HEK293 (cell line): ENCODE data around the gene HSDL1.

Source experiments
- CTCF ChIA-PET: fragments of 350-600 bp; formaldehyde crosslinking; extraction: SDS; loops from one replicate; lab custom pipeline; 2021; ENCODE audit warnings: antibody characterized with exemption; lab: Yijun Ruan, JAX
- POLR2A ChIA-PET: fragments of 300-600 bp; formaldehyde crosslinking; extraction: SDS; loops from one replicate; lab custom pipeline; 2020; ENCODE audit warnings: antibody characterized with exemption, inconsistent platforms; lab: Yijun Ruan, JAX
- H3K27ac ChIP-seq: fragments of 200-500 bp; sonication (Bioruptor generic); 2 replicates; pipeline ENCODE4 v1.5.1; 2014; ENCODE audit warnings: low read depth, low read length, control low read depth, inconsistent platforms; ENCODE audit errors: extremely low read depth
- H3K36me3 ChIP-seq, 2 experiments: fragments of 200-500 bp in 1 of 2; sonication (Bioruptor generic) in 1 of 2; 1 replicate in 1 of 2; 2 replicates in 1 of 2; pipeline ENCODE4 v1.5.1; 2014 to 2017; ENCODE audit warnings: inconsistent platforms in 2 of 2, low read length in 2 of 2; ENCODE audit not compliant: control insufficient read depth in 2 of 2, insufficient read depth in 1 of 2
- H3K4me1 ChIP-seq: fragments of 200-500 bp; sonication (Bioruptor generic); 2 replicates; pipeline ENCODE4 v1.5.1; 2014; ENCODE audit warnings: mild to moderate bottlenecking, low read length, inconsistent platforms; ENCODE audit not compliant: control insufficient read depth, insufficient read depth
- H3K4me3 ChIP-seq: 2 replicates; pipeline ENCODE4 v1.5.1; 2011; ENCODE audit warnings: low read depth, mild to moderate bottlenecking, control low read depth, low read length, moderate library complexity
- H3K9me3 ChIP-seq: fragments of 200-500 bp; sonication (Bioruptor generic); 2 replicates; pipeline ENCODE4 v1.5.1; 2014; ENCODE audit warnings: low read depth, low read length, inconsistent platforms; ENCODE audit not compliant: control insufficient read depth, insufficient read depth
- FEZF1 ChIP-seq: fragments of 450-650 bp; formaldehyde crosslinking; IDR thresholded peaks from 2 replicates; pipeline ENCODE4 v1.5.1; 2016; ENCODE audit warnings: missing biosample characterization, missing genetic modification characterization
- GLIS1 ChIP-seq: fragments of 450-650 bp; formaldehyde crosslinking; IDR thresholded peaks from 2 replicates; pipeline ENCODE4 v1.5.1; 2016; ENCODE audit warnings: missing biosample characterization, missing genetic modification characterization
- PRDM1 ChIP-seq: fragments of 450-650 bp; formaldehyde crosslinking; IDR thresholded peaks from 2 replicates; pipeline ENCODE4; 2016; ENCODE audit warnings: missing biosample characterization, missing genetic modification characterization
- SP2 ChIP-seq: fragments of 450-650 bp; formaldehyde crosslinking; IDR thresholded peaks from 2 replicates; pipeline ENCODE4 v1.5.1; 2016; ENCODE audit warnings: missing biosample characterization, missing genetic modification characterization
- SP7 ChIP-seq: fragments of 450-650 bp; formaldehyde crosslinking; IDR thresholded peaks from 2 replicates; pipeline ENCODE4 v1.5.1; 2016; ENCODE audit warnings: missing biosample characterization, missing genetic modification characterization
- ZFHX2 ChIP-seq: fragments of 450-650 bp; formaldehyde crosslinking; conservative IDR thresholded peaks from 2 replicates; pipeline ENCODE4 v1.5.1; 2016; ENCODE audit warnings: missing biosample characterization, missing genetic modification characterization
- ZFP69B ChIP-seq: fragments of 450-650 bp; formaldehyde crosslinking; IDR thresholded peaks from 2 replicates; pipeline ENCODE4 v1.5.1; 2016; ENCODE audit warnings: missing biosample characterization, missing genetic modification characterization
- ZNF132 ChIP-seq: fragments of 450-650 bp; formaldehyde crosslinking; IDR thresholded peaks from 2 replicates; pipeline ENCODE4 v1.5.1; 2017; ENCODE audit warnings: missing biosample characterization, missing genetic modification characterization, borderline replicate concordance
- ZNF140 ChIP-seq: fragments of 450-650 bp; formaldehyde crosslinking; IDR thresholded peaks from 2 replicates; pipeline ENCODE4 v1.5.1; 2016; ENCODE audit warnings: missing biosample characterization, missing genetic modification characterization
- ZNF157 ChIP-seq: fragments of 450-650 bp; formaldehyde crosslinking; IDR thresholded peaks from 2 replicates; pipeline ENCODE4 v1.5.1; 2016; ENCODE audit warnings: missing biosample characterization, missing genetic modification characterization
- ZNF16 ChIP-seq: fragments of 450-650 bp; formaldehyde crosslinking; IDR thresholded peaks from 2 replicates; pipeline ENCODE4 v1.5.1; 2016; ENCODE audit warnings: low read depth, missing biosample characterization, missing genetic modification characterization
- ZNF174 ChIP-seq: fragments of 450-650 bp; formaldehyde crosslinking; IDR thresholded peaks from 2 replicates; pipeline ENCODE4 v1.5.0; 2017; ENCODE audit warnings: missing biosample characterization, mild to moderate bottlenecking, missing genetic modification characterization
- ZNF202 ChIP-seq: fragments of 450-650 bp; formaldehyde crosslinking; IDR thresholded peaks from 2 replicates; pipeline ENCODE4 v1.5.1; 2016; ENCODE audit warnings: missing biosample characterization, missing genetic modification characterization, borderline replicate concordance
- ZNF221 ChIP-seq: fragments of 450-650 bp; formaldehyde crosslinking; IDR thresholded peaks from 2 replicates; pipeline ENCODE4 v1.5.1; 2017; ENCODE audit warnings: missing biosample characterization, missing genetic modification characterization, borderline replicate concordance
- ZNF37A ChIP-seq: fragments of 450-650 bp; IDR thresholded peaks from 2 replicates; pipeline ENCODE4 v1.5.1; 2018; ENCODE audit warnings: missing biosample characterization, missing genetic modification characterization
- ZNF391 ChIP-seq: fragments of 450-650 bp; formaldehyde crosslinking; IDR thresholded peaks from 2 replicates; pipeline ENCODE4 v1.5.1; 2016; ENCODE audit warnings: low read depth, missing biosample characterization, missing genetic modification characterization, borderline replicate concordance
- ZNF394 ChIP-seq: fragments of 450-650 bp; formaldehyde crosslinking; IDR thresholded peaks from 2 replicates; pipeline ENCODE4 v1.5.1; 2016; ENCODE audit warnings: missing biosample characterization, missing genetic modification characterization, mild to moderate bottlenecking, moderate library complexity, borderline replicate concordance
- ZNF514 ChIP-seq: fragments of 450-650 bp; formaldehyde crosslinking; IDR thresholded peaks from 2 replicates; pipeline ENCODE4 v1.5.1; 2016; ENCODE audit warnings: missing biosample characterization, missing genetic modification characterization
- ZNF521 ChIP-seq: fragments of 450-650 bp; formaldehyde crosslinking; IDR thresholded peaks from 2 replicates; pipeline ENCODE4 v1.5.1; 2017; ENCODE audit warnings: missing biosample characterization, mild to moderate bottlenecking, missing genetic modification characterization
- ZNF555 ChIP-seq: fragments of 450-650 bp; formaldehyde crosslinking; conservative IDR thresholded peaks from 2 replicates; pipeline ENCODE4 v1.5.1; 2017; ENCODE audit warnings: missing biosample characterization, mild to moderate bottlenecking, missing genetic modification characterization, inconsistent platforms
- ZNF560 ChIP-seq: fragments of 450-650 bp; formaldehyde crosslinking; IDR thresholded peaks from 2 replicates; pipeline ENCODE4 v1.5.1; 2017; ENCODE audit warnings: missing biosample characterization, missing genetic modification characterization, borderline replicate concordance
- ZNF600 ChIP-seq: fragments of 450-650 bp; formaldehyde crosslinking; IDR thresholded peaks from 2 replicates; pipeline ENCODE4 v1.5.1; 2016; ENCODE audit warnings: missing biosample characterization, missing genetic modification characterization
- ZNF623 ChIP-seq: fragments of 450-650 bp; formaldehyde crosslinking; IDR thresholded peaks from 2 replicates; pipeline ENCODE4 v1.5.1; 2016; ENCODE audit warnings: missing biosample characterization, missing genetic modification characterization
- ZNF677 ChIP-seq: fragments of 450-650 bp; IDR thresholded peaks from 2 replicates; pipeline ENCODE4 v1.5.0; 2018; ENCODE audit warnings: missing biosample characterization, mild to moderate bottlenecking, missing genetic modification characterization, moderate library complexity
- ZNF776 ChIP-seq: fragments of 450-650 bp; formaldehyde crosslinking; IDR thresholded peaks from 2 replicates; pipeline ENCODE4 v1.5.0; 2017; ENCODE audit warnings: missing biosample characterization, missing genetic modification characterization, borderline replicate concordance

Gene HSDL1

DNA sequence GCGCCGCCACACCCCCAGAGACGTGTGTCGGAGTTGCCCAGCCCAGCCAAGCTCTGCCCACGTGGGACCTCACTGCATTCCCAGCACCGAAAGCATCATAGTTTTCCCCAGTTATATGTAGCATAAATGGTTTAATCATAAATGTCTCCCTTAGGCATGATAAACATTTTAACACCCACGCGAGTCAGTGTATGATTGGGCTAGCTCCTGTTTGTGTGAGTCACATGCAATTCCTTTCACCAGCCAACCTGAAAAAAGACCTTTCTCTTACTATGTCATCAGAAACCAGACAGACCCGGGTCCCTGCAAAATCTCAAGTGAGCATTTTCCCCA, 32.7 kb upstream of the HSDL1 start (continued):
- TF ChIP-seq SP2 (tag by site-specific recombination) (no peak), ZFHX2 (peak; percentile 76), ZNF174 (tag by site-specific recombination) (no peak), ZNF16 (tag by site-specific recombination) (no peak), ZNF37A (tag by site-specific recombination) (no peak), PRDM1 (tag by site-specific recombination) (0 out of 2 replicates have a peak, but pooled peaks have one; percentile 52), GLIS1 (tag by site-specific recombination) (no peak), ZNF514 (tag by site-specific recombination) (no peak), SP7 (tag by site-specific recombination) (no peak), ZNF140 (tag by site-specific recombination) (no peak), ZNF132 (no peak)

GRCh38 chr16:84176192-84177053, 31.4 kb upstream of the HSDL1 start:
- no peak for TF ChIP-seq ZNF394 (tag by site-specific recombination)
- no peak for TF ChIP-seq ZNF391 (tag by site-specific recombination)
- TF ChIP-seq ZNF600 = no peak
- no peak for TF ChIP-seq ZNF776 (tag by site-specific recombination)
- TF ChIP-seq ZNF157 (tag by site-specific recombination) = no peak
- TF ChIP-seq ZNF174 (tag by site-specific recombination) = no peak
- no peak for TF ChIP-seq ZNF221 (tag by site-specific recombination)
- TF ChIP-seq ZNF555 = no peak
- TF ChIP-seq ZNF560 (tag by site-specific recombination) = no peak
- TF ChIP-seq SP7 (tag by site-specific recombination) = no peak
- TF ChIP-seq ZNF521 (tag by site-specific recombination) = no peak
- no peak for TF ChIP-seq ZNF623
- no peak for TF ChIP-seq ZNF677
- TF ChIP-seq FEZF1 (tag by site-specific recombination) = no peak
- no peak for TF ChIP-seq ZNF202 (tag by site-specific recombination)
- no peak for TF ChIP-seq ZFP69B
- peaks cover 9% of the 10 kb centered on the region for H3K4me1 ChIP-seq
- H3K9me3 ChIP-seq = no peaks in the 10 kb centered on the region
- peak overlapping the region; percentile 39; the same call in 1 of the 2 replicates for H3K27ac ChIP-seq
- H3K4me3 ChIP-seq = no peak overlapping the region
- ChIA-PET POLR2A (interaction anchor here (0.6 to 1.3 kb wide), 6 partner anchors 8 to 59 kb away, joined by 3 to 7 read pairs (median 4); partner anchors contain the start of genes MBTPS1 and TAF1C), CTCF (interaction anchor here (0.6 to 6.7 kb wide), 12 partner anchors 10 to 307 kb away, joined by 3 to 65 read pairs (median 4); partner anchors contain the start of gene TAF1C)
- peaks cover 0 to 34% of the 10 kb centered on the region in 2 experiments; a peak in 1 of 3 replicates for H3K36me3 ChIP-seq
